ENCODE results near the gene SLC46A1. TPM values are rescaled to one million over a fixed set of nuclear protein-coding genes. Genes with fewer than 3 reads are reported as not detected.

SLC46A1 gene
- total RNA-seq, 1 donor from 2014 or later, result 2.3 TPM

GRCh38 chr17:28384281-28385036 lies 21.6 kb downstream of the SLC46A1 start:
- intact Hi-C loops (cut with micrococcal nuclease), result loop anchor here (1.0 kb wide), 3 partner anchors 13 to 49 kb away; partner anchors contain the start of genes IFT20, POLDIP2, SARM1 and TNFAIP1

GRCh38 chr17:28381141-28381825 lies 24.7 kb downstream of the SLC46A1 start:
- intact Hi-C loops (cut with micrococcal nuclease), result no loop called here

- intact Hi-C loops (cut with micrococcal nuclease), result loop anchor here (10.0 kb wide), 1 partner anchor 195 kb away; the partner anchor contains the start of genes ALDOC and PIGS
Observed at GRCh38 chr17:28379814-28380801, 25.9 kb downstream of the SLC46A1 start.

- intact Hi-C loops (cut with micrococcal nuclease), result loop anchor here (5.0 to 10.0 kb wide), 5 partner anchors 44 to 339 kb away; partner anchors contain the start of genes ALDOC, BLTP2, PIGS and PROCA1
Observed at GRCh38 chr17:28372945-28373274, 33.1 kb downstream of the SLC46A1 start.

GRCh38 chr17:28372203-28372944 lies 33.6 kb downstream of the SLC46A1 start:
- intact Hi-C loops (cut with micrococcal nuclease), result loop anchor here (5.0 to 10.0 kb wide), 5 partner anchors 45 to 340 kb away; partner anchors contain the start of genes ALDOC, BLTP2, PIGS and PROCA1

GRCh38 chr17:28371245-28372202 lies 34.5 kb downstream of the SLC46A1 start, which contains the start of gene SARM1:
Gene SARM1 (plus strand): TSS chr17:28371694. CDS start chr17:28372033, 339 bp downstream.
- intact Hi-C loops (cut with micrococcal nuclease), result loop anchor here (1.0 to 10.0 kb wide), 10 partner anchors 13 to 341 kb away; partner anchors contain the start of genes ALDOC, BLTP2, IFT20 and PIGS

- intact Hi-C loops (cut with micrococcal nuclease), result loop anchor here (1.0 to 10.0 kb wide), 10 partner anchors 13 to 342 kb away; partner anchors contain the start of genes ALDOC, BLTP2, IFT20 and PIGS
Observed at GRCh38 chr17:28370744-28371103, 35.3 kb downstream of the SLC46A1 start.

GRCh38 chr17:28370035-28370743 lies 35.8 kb downstream of the SLC46A1 start, which contains the start of gene VTN:
Gene VTN (minus strand): TSS chr17:28370307. CDS start chr17:28370203, 104 bp downstream.
- intact Hi-C loops (cut with micrococcal nuclease), result loop anchor here (5.0 to 10.0 kb wide), 5 partner anchors 47 to 342 kb away; partner anchors contain the start of genes ALDOC, BLTP2, PIGS and PROCA1

- intact Hi-C loops (cut with micrococcal nuclease), result loop anchor here (5.0 to 10.0 kb wide), 5 partner anchors 48 to 343 kb away; partner anchors contain the start of genes ALDOC, BLTP2, PIGS and PROCA1
Observed at GRCh38 chr17:28369684-28370034, 36.4 kb downstream of the SLC46A1 start.

- intact Hi-C loops (cut with micrococcal nuclease), result no loop called here
Observed at GRCh38 chr17:28368915-28369683, 36.9 kb downstream of the SLC46A1 start.

- intact Hi-C loops (cut with micrococcal nuclease), result no loop called here
Observed at GRCh38 chr17:28368306-28368831, 37.6 kb downstream of the SLC46A1 start.

GRCh38 chr17:28367641-28368305 lies 38.2 kb downstream of the SLC46A1 start:
- intact Hi-C loops (cut with micrococcal nuclease), result no loop called here

- intact Hi-C loops (cut with micrococcal nuclease), result no loop called here
Observed at GRCh38 chr17:28366605-28367004, 39.4 kb downstream of the SLC46A1 start.

GRCh38 chr17:28365487-28365886 lies 40.5 kb downstream of the SLC46A1 start:
- intact Hi-C loops (cut with micrococcal nuclease), result no loop called here

GRCh38 chr17:28364665-28365363 lies 41.2 kb downstream of the SLC46A1 start, which contains the start of gene SEBOX:
Gene SEBOX (minus strand): TSS chr17:28365199. CDS start chr17:28365151, 48 bp downstream.
- intact Hi-C loops (cut with micrococcal nuclease), result no loop called here

Data from T-helper 1 cell treated with Interleukin-12 subunit alpha and Interleukin-12 subunit beta and Interleukin-4 antibody, amounts not matched to agents 30 ng/mL and 1 ng/mL, for 36 hours (primary cell).